Measurements from ENCODE around the gene MARCHF3. TPM values are rescaled to one million over a fixed set of nuclear protein-coding genes. Genes with fewer than 3 reads are reported as not detected.
A peak's percentile ranks its signal among the peaks of the same experiment; 100 is the strongest.

The MARCHF3 gene
- total RNA-seq, 4 donors from 2014 or later: 3.0 to 14.5 (median 4.6) TPM

DNA sequence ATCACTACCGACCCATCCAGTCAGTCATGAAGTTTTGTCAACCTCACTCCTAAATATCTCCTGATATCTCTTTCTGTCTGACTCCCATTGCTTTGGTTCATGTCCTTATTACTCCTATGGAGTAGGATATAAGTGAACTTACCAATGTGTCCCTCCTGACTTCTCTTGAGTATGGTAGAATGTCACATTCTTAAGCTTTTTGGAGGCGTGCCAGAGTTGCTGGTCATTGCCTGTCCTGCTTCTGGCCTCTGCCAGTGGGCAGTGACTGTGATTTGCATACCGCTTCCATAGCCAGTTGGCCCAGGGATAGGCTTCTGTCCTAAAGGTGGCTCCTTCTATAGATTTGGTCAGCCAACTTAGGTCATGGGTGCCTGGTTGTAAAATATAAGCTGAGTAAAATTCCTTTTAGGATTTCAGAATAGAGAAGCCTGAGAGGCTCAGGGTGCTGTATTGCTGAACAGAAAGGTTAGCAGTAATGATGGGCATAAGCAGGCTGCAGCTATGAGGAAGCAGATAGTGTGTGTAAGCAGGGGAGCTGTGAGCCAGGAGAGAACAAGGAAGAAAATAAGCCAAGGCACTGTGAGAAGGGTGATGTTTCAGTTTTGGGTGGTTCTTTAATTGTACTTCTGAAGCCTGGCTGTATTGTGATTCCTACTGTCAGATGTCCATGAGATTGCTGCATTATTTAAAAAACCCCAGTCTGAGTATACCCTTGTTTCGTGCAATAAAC, 16.1 kb upstream of the MARCHF3 start:
- Histone ChIP-seq H3K4me1 (no peaks in the 10 kb centered on the region), H3K27me3 (no peaks in the 10 kb centered on the region), H3K27ac (no peak overlapping the region), H3K4me3 (replicated peaks in 1 of 3) (no peak overlapping the region), H3K9me3 (no peaks in the 10 kb centered on the region), H3K36me3 (no peaks in the 10 kb centered on the region)
- 95% methylated on average over 4 of the region's 4 CpGs for WGBS, 2 donors
- TF ChIP-seq, protein P1, sequence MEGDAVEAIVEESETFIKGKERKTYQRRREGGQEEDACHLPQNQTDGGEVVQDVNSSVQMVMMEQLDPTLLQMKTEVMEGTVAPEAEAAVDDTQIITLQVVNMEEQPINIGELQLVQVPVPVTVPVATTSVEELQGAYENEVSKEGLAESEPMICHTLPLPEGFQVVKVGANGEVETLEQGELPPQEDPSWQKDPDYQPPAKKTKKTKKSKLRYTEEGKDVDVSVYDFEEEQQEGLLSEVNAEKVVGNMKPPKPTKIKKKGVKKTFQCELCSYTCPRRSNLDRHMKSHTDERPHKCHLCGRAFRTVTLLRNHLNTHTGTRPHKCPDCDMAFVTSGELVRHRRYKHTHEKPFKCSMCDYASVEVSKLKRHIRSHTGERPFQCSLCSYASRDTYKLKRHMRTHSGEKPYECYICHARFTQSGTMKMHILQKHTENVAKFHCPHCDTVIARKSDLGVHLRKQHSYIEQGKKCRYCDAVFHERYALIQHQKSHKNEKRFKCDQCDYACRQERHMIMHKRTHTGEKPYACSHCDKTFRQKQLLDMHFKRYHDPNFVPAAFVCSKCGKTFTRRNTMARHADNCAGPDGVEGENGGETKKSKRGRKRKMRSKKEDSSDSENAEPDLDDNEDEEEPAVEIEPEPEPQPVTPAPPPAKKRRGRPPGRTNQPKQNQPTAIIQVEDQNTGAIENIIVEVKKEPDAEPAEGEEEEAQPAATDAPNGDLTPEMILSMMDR (IDR thresholded peaks at IDR 0.05): no peak
- TF ChIP-seq POLR2A (IDR thresholded peaks at IDR 0.05): no peak
- intact Hi-C loops (cut with DNase I): no loop called here
- no peak for DNase-seq

DNA sequence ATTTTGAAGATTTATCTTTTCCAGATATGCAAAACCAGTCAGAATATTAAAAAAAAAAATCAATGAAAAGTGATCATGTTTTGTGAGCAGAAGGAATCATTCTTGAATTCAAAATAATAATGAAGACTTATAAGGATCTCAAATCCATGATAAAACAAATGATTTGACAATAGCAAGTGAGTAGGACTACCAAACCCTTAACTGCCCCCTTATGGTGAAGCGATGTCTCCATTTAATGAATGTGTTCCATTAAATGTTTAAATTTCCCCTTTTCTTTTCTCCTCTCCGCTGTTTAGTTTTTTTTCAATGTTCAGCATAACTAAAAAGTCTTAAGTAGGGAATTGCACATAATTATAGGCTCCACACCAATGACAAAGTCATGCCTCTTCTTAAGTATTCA, 12.2 kb upstream of the MARCHF3 start:
- 87 to 95% methylated on average over 2 of the region's 2 CpGs for WGBS, 2 donors

DNA sequence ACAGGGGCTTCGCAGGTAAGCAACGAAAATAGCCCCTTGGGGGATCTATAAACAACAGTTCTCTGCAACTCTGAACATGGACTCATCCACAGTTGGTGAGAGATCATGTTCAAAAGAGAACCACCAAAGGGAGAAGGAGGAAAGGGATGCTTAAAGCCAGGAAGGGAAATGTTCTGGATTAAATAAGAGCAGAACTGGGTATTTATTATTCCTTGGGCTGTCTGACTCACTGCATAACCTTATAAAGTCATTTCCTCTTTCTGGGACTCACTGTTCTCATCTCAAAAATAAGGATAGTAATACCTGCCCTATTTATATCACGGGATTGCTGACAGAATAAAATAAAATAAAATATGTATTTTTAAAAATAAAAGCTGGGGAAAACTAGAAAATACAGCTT, 11.2 kb upstream of the MARCHF3 start:
- no peaks in the 10 kb centered on the region for H3K36me3 ChIP-seq
- H3K27ac ChIP-seq: peak overlapping the region in 1 of 3 donors; percentile 28
- intact Hi-C loops (cut with DNase I): no loop called here
- no peaks in the 10 kb centered on the region for H3K27me3 ChIP-seq
- TF ChIP-seq, protein P1 (IDR thresholded peaks at IDR 0.05): no peak
- TF ChIP-seq POLR2A (IDR thresholded peaks at IDR 0.05): no peak
- WGBS, 2 donors: 82 to 85% methylated on average over 3 of the region's 3 CpGs
- DNase-seq: no peak
- no peaks in the 10 kb centered on the region for H3K9me3 ChIP-seq
- H3K4me3 ChIP-seq (replicated peaks in 1 of 3): no peak overlapping the region
- H3K4me1 ChIP-seq: peaks cover 0 to 9% of the 10 kb centered on the region in 2 donors

More for the DNA sequence above, 12.2 kb upstream of the MARCHF3 start:
- intact Hi-C loops (cut with DNase I): no loop called here
- H3K27me3 ChIP-seq: no peaks in the 10 kb centered on the region
- no peak overlapping the region for H3K27ac ChIP-seq
- TF ChIP-seq, protein P1 (IDR thresholded peaks at IDR 0.05): no peak
- H3K4me3 ChIP-seq (replicated peaks in 1 of 3): no peak overlapping the region
- H3K36me3 ChIP-seq: no peaks in the 10 kb centered on the region
- DNase-seq: no peak
- no peaks in the 10 kb centered on the region for H3K9me3 ChIP-seq
- peaks cover 0 to 9% of the 10 kb centered on the region in 2 donors for H3K4me1 ChIP-seq

DNA sequence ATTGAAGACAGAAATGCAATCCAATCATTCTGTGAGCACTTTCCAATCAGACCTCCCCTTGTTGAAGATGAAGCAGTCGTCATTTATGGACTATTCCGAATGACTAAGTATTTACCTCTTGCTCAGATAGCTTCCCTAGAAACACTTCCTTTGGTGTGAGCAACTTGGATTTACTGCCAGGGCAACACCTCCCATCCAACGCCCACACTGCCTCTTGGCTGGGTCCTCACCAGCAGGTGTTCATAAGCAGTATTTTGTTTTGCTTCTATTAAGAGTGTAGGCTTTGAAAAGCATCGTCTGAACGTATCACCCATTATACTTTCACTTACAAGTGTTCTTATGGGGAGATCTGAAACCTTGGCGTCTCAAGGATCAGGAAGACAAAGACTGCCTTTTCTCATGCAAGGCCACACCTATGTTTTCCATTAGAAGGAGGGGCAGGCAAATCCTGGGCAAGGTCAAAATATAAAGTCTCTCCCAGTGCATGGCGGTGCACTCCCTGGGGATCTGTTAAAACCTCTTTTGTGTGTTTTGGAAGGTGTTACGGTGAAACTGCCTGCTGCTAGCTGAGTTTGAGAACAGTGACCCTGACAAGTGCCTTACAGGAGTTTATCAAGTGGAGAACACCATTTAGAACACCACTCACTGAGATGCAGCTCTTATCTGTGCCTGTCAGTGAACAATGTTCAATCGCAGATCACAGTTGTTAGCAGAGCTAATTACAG, 10.6 kb upstream of the MARCHF3 start:
- 34 to 36% methylated on average over 9 of the region's 9 CpGs for WGBS, 2 donors
- Histone ChIP-seq H3K4me1 (peaks cover 0 to 9% of the 10 kb centered on the region in 2 donors), H3K27ac (peak overlapping the region in 1 of 3 donors; percentile 28), H3K9me3 (no peaks in the 10 kb centered on the region), H3K27me3 (no peaks in the 10 kb centered on the region), H3K36me3 (no peaks in the 10 kb centered on the region), H3K4me3 (replicated peaks in 1 of 3) (no peak overlapping the region)
- peak in 1 of 2 donors; percentile 22 for DNase-seq
- TF ChIP-seq, protein P1 (IDR thresholded peaks at IDR 0.05): no peak
- no peak for TF ChIP-seq POLR2A (IDR thresholded peaks at IDR 0.05)
- intact Hi-C loops (cut with DNase I): no loop called here

DNA sequence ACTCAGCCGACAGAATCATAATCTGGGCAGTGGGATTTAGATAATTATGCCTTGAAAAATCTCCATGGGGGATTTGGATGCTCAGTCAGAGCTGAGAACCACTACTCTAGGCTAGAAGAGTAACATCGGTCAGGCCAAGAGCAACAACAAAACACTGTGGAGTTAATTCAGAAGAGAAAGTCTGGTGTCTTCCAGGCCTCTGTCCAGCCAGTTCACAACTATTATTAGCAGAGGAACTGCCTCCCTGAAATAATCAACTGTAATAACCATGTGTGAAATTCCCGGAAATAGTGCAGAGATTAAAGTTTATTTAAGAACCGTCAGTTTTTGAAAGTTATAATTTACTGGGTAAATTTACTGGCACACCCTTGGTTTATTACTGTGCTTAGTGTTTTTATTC, 8.2 kb upstream of the MARCHF3 start:
- intact Hi-C loops (cut with DNase I): no loop called here

More for the DNA sequence above, 8.2 kb upstream of the MARCHF3 start:
- no peak overlapping the region for H3K4me3 ChIP-seq (replicated peaks in 1 of 3)
- 67 to 68% methylated on average over 4 of the region's 4 CpGs for WGBS, 2 donors
- H3K27me3 ChIP-seq: no peaks in the 10 kb centered on the region
- DNase-seq: no peak
- H3K4me1 ChIP-seq: peaks cover 0 to 9% of the 10 kb centered on the region in 2 donors
- no peak overlapping the region for H3K27ac ChIP-seq
- TF ChIP-seq POLR2A (IDR thresholded peaks at IDR 0.05): no peak
- TF ChIP-seq, protein P1 (IDR thresholded peaks at IDR 0.05): no peak
- no peaks in the 10 kb centered on the region for H3K9me3 ChIP-seq
- H3K36me3 ChIP-seq: no peaks in the 10 kb centered on the region
